Eye (tissue), 1 donor: ENCODE measurements around the gene RMDN3.

Source experiments
- DNase-seq: peaks from one replicate; pipeline ENCODE4 v3.0.0-alpha.2; 2015

Gene RMDN3

DNA sequence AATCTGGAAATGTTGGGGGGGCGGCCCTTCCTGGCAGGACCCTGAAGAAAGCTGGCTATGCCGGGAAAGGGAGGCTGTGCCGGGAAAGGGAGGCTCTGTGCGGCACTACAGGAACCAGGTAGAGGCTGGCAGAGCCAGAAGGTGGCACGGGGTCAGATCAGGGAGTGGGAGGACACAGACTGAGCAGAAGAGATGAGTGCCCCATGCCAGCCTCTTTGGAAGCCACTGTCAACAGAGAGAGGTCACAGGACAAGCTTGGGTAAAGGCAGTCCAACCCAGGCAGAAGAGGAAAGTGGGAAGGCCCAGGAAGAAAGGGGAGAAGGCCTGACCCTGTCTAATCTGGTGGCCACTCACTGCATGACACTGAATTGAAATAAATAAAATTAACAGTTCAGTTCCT, 16.2 kb upstream of the RMDN3 start:
- no peak for DNase-seq

DNA sequence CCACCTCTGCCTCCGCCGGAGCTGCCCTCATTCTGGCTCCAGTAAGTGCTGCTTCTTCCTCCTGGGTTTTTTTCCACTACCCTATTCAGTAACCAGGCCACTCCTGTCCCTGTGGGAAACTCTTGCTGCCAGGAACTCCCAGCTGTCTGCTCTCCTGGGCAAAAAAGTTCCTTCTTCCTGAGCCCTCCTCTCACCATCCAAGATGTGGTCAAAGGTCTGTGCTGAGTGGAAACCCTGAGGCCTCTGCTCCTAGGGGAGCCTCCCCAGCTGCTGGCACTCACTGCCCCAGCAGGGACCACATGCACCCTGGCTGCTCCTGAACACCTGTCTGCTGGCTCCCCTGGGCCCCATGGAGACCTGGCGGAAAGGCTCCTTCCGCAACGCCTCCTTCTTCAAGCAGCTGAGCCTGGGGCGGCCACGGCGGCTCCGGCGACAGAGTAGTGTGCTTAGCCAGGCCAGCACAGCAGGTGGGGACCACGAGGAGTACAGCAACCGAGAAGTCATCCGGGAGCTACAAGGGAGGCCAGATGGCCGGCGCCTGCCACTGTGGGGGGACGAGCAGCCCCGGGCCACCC, 15.2 kb upstream of the RMDN3 start:
- peak; percentile 55 for DNase-seq

DNA sequence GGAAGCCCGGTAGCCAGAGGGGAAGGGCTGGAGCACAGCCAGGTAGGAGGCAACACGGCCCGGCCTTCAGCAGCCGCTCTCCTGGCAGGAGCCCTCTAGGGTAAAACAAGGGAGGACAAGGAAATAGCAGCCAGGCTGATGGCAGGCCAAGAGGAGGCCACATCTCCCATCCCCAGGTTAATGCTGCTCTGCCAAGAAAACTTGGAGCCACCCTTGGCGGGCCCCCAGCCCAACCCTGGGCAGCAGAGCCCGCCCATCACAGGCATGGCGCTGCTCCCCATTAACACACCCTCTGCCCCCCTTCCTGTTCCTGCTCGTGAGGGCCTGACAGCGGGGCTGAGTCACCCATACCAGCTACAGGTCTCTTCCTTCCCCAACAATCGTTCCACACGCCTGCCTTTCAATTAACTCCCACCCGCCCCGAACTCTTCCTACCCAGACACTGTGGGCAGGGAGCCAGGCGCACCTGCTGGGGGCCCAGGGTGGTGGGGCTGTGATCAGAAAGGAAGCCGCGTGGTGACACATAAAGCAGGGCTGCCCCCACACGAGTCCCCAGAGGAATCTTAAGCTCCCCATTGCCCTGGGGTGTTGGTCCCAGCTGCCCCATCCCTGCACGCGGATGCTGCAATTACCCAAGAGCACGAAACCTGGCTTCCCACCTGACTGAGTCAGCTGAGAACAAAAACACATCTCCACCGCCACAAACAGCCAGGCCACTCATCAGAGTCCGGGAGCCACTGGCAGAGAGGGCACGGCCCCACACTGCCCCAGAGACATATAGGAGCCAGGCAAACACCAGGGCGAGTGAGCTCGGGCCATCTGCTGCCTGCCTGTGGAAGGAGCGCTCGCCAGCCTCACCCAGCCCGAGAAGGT, 14.5 kb upstream of the RMDN3 start, which contains the start of gene C15orf62:
TSS of gene C15orf62 (plus strand) at position 707 of the 873 bp plus-strand sequence. CDS start 516 bp downstream, outside the sequence.
- DNase-seq: peak; percentile 60

DNA sequence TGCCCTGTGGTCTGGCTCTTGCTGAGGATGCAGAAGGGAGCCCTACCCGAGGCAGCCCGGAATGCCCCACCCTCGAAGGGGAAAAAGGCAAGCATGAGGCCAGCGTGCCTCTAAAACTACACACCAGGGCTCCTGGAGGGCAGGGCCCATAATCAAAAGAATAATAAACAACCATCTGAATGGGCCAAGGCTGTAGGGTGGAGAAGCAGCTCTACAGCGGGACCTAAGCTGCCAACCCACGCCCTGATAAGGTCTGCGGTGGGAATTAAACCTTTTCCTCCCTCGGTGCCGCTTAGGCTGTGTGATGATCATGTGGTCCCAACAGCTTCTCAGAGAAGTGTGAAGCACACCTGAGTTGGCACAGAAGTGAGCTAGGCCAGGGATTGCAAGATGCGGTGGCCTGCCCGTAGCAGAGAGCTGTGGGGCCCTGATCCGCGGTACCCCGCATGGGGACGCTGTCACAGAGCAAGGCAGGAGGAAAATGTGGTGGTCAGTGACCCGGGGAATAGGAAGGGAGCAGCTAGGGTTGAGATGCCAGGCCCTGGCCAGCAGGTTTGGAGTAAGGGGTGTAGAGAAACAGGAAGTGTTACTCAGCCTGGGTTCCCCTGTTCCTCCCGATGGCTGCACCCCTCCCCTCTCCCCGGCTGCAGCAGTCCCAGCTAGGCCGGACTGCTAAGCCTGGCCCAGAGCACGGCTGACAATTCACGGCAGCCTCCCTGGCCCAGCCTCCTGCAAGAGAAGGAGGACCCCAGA, 13.6 kb upstream of the RMDN3 start:
- no peak for DNase-seq

DNA sequence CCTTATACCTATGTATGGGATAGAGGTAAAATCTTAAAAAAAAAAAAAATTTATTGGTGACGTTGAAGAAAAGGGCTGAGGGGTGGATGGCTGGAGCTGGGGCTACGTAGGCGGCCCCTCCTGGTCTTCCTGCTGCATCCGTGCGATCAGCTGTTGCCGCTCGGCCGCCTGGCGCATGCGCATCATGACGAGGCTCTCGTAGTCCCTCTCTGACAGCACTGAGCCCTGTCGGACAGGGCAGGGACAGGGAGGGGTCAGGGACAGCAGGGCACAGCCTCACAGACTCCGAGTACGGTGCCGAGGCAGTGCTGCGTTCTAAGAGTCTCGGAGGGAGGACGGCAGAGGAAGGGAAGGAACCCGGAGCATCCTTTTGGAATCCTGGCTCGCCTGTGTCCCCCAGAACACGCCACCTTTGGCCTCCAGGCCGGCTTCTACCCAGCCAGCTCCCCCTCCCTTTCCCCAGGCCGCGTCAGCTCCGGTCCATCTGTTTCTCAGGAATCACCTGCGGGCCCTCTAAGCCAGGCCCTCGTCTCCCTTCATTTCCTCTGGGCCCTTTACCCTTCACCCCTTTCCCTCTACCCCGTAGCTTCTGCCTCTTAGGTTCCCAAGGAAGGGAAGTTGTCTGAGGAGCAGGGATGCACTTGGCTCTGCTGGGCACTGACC, 12.9 kb upstream of the RMDN3 start:
- DNase-seq: no peak

DNA sequence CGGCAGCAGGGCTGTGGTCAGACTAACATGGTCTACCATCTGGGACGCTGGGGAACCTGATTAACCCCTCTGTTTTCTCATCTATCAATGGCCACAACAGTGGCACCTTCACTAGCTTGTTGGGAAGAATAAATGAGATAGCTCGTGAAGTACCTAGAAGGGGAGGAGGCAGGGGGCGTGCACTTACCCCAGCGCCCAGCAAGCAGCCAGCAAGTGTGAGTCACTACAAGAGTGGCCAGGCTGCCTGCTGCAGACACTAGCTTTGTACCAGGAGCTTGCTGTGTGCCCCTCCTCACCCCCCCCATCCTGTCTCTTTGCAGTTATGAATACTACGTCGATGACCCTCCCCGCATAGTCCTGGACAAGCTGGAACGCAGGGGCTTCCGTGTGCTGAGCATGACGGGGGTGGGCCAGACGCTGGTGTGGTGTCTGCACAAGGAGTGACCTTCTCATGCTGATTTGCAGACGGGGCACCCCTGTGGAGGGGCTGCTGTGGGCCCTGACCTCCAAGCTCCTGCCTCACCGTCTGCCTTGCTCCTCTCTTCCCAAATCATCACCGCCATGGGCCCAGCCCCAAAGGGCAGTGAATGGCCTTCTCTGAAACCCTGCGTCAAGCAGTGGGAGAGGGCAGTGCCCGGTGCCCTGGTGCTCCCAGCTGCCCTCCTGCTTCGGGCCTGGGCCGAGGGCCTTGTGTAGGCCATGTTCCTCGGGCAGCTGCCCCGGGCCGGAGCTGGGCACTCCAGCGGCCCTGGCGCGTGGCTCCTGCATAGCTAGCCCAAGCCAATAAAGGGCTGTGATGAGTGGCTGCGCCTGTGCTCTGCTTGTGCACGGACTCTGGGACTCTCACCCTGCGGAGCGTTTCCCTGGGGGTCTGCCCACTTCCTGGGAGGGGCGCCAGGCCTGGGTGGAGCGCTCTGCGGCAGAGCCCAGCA, 12.1 kb upstream of the RMDN3 start:
- DNase-seq: peak; percentile 36

DNA sequence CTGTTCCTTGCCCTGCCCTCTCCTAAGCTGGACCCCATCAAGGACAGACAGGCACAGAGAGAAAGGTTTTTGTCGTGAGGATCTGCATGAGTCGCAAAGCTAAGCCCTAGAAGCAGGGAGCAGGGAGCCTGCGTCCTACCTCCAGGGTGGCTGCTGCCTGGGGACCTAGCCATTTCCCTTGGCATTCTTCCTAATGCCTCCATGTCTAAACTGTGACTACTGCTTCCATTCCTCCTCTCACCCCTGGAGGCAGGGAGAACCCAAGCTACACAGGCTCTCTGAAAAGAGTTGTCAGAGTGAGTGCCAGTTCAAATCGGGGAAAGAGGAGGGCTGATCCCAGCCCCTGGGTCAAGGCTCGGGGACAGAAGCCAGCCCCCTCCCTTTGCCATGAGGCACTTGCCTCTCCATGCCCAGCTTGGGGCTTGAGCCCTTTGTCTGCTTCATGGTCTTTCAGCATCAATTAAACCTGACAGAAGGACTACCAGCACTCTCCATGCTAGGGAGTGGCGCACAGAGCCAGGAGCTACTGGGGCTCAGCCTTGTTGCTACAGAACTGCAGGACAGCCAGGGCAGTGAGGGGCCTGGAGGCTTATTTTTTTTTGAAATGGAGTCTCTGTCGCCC, 11.3 kb upstream of the RMDN3 start:
- peak; percentile 75 for DNase-seq

DNA sequence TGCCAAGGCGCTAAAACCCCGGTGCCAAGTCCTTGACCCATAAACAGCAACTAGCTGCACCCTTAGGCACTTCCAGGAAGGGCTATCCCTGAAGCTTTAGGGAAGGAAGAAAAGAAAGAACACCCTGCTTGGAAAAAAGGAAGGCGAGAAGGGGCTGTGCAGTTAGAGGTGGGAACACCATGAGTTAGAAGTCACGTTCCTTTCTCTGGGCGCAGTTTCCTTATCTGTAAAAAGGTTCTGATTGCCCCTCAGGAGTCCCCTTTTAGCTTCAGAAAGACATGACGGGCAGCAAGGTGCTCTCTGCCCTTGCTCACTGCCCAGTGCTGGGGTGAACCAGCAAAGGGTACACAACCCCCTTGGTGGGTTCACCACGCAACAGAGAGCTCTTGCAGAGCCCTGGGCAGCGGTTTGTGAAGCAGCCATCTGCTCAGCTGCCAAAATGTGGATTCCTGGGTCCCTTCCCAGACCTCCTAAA, 9.6 kb upstream of the RMDN3 start:
- peak; percentile 63 for DNase-seq

DNA sequence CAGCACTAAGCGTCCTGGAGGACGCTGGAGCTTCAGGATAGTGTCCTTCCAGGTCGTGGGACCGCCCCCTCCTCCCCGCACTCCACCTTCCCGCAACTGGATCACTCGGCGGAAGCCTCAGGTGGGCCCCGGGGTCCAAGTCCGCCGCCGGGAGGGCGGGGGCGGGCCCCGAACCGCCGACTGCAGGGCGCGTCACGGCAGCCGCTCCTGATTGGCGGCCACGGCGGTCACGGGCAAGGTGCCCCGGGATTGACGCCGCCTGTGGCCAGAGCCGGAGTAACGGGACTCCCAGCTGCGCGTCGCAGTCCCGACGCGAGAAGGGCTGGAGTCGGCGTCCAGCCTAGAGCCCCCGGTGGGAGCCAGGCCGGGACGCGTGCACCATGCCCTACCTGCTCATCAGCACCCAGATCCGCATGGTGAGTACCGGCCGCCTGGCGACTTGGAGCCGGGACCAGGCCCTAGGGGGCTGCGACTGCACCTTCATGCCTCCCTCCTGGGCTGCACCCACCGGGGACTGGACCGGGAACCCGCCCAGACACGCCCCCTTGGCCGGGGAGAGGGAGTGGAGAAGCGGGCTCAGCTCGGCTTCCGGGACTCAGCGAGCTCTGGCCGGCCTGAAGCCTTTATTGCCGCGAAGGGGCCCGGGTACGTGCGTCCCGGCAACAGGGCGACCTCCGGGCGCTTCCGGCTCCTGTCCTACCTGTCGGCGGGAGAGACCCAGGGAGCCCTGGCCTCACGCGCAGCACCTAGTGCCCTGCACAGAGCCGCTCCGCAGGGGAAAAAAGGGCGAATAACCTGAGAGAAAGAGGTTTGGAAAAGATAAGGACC, 9.0 kb upstream of the RMDN3 start, which contains the start of gene GCHFR:
TSS of gene GCHFR (plus strand) at position 268 of the 828 bp plus-strand sequence. CDS start at position 381, 113 bp downstream.
- DNase-seq: peak; percentile 85

DNA sequence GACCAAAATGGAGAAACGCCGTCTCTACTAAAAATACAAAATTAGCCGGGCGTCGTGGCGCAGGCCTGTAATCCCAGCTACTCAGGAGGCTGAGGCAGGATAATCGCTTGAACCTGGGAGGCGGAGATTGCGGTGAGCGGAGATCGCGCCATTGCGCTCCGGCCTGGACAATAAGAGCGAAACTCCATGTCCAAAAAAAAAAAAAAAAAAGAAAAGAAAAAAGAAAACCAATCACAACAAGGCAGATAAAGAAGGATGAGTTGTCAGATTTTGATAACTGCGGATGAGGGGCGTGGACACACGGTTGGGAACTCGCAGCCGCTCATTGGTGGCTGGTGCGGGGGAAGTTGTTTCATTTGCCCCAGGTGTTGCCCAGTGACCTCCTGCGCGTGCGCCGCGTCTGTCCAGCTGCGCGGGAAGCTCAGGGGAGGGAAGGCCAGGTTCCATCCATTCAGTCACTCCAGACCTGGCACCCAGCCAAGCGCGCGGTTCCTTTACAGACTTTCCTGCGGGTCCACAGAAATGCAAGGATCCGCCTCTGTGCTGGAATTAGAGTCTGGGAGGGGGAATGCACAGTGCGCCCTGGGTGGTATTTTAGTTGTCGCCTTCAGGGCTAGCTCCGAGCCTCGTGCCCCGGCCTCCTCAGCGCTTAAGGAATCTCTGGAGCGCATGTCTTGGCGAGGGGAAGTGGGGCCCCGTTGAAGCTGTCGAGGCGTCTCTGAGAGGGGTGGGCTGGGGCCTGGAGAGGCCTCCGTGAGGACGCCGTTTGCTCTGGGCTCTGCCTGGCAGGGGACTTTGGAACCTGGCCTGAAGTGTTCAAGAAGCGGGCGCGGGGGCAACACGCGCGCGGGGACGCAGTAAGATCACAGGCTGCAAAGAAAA, 8.1 kb upstream of the RMDN3 start:
- peak; percentile 88 for DNase-seq

DNA sequence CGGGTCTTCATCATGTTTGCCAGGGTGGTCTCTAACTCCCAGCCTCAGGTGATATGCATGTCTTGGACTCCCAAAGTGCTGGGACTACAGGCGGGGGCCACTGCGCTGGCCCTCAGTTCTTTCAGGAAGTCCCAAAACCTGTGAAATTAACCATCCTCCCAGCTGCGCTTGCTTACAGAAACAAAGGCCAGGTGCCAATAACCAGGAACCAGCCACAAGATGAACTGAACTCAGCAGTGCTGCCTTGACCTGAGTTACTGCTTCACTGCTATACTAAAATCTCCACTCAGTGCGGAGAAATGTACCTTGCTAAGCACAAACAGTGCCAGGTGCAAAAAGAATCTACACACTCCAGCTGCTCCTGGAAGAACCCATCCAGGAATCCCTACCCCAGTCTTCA, 4.9 kb upstream of the RMDN3 start:
- no peak for DNase-seq

DNA sequence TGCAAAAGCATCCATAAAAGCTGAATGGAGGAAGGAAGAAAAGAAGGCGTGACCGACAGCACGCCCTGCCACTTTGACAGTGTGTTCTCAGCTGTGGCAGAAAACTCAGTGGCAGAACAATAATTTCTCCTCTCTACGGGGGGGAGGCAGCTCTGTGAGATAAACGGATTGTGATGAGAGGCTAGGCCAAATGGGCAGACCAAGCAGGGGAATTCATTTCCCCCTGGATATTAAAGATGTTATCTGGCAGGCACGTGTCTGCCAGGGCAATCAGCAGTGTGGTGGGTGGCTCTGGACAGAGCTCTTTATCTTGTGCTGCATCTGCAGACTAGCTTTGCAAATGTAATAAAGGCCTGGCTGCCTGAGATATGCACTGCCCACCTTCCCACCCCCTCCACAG, 1.9 kb upstream of the RMDN3 start:
- DNase-seq: peak; percentile 24

DNA sequence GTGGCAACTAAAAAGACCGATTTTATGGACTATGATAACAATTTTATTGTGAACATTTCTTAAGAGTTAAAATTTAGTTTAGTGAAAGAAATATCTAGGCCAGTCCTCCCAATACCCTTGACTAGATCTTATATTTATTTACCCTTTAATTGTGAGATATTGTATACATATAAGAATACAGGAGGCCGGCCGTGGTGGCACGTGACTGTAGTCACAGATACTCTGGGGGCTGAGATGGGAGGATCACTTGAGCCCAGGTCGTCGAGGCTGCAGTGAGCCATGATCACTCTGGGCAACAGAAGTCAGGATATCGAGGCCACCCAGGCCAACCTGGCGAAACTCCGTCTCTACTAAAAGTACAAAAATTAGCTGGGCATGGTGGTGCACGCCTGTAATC, 756 bp upstream of the RMDN3 start:
- no peak for DNase-seq

DNA sequence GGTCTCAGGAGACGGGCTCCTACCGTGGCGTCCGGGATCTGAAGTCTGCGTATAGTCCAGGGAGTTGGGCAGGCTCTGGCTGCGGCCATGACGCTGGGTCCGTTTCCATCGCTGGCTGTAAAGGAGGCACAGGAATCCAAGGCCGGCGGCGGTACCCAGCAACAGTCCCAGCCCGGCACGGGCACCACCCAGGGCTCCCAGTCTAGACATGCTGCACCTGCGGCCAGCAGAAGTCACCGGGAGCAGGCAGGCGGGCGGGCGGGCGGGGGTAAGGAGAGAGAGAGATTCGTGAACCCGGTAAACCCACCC, 526 bp downstream of the RMDN3 start:
- no peak for DNase-seq

DNA sequence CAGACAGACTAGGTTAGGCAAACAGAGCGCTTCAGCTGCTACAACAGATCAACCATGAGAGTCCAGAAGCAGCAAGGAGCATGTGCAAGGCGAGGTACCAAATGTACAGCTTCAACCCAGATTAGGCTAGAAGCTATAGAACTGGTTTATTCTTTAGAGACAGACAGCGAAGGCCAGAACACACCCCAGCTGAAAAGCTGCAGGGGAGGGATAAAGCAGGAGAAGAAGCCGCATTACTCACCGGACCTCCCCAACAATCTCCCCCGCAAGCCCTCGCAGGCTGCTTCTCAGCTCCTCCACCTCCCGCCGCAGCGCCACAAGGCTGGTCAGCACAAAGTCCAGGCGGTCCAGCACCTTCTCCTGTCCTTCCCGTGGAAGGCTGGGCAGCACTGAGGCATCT, 3.3 kb downstream of the RMDN3 start:
- DNase-seq: no peak

DNA sequence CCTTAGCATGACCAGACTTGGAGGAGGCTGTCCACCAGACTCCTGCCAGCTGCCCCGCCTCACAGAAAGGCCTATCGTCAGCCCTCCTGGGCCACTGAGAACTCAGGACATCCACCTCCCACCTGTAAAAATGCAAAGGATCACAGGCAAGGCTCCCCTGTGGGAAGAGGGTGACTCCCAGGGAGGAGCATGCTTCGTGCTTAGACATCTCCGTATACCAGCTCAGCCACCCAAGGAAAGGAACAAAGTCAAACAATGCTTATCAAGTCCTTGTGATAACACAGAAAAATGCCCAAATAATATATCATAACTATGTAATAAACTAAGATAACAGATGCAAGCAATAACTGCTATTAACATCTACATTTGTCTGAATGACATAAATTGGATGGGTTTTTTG, 4.2 kb downstream of the RMDN3 start:
- DNase-seq: no peak

DNA sequence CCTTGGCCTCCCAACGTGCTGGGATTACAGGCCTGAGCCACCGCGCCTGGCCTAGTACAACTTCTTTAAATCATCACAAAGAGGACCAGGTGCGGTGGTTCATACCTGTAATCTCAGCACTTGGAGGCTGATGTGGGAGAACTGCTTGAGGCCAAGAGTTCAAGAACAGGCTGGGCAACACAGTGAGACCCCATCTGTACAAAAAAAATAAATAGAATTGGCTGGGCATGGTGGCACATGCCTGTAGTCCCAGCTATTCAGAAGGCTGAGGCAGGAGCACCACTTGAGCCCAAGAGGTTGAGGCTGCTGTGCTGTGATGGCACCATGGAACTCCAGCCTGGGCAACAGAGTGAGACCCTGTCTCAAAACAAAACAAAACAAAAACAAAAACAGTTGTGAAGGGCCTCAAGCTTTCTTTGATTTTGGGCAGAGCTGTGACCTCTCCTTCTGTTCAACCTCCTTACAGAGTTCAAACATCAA, 5.9 kb downstream of the RMDN3 start:
- no peak for DNase-seq

DNA sequence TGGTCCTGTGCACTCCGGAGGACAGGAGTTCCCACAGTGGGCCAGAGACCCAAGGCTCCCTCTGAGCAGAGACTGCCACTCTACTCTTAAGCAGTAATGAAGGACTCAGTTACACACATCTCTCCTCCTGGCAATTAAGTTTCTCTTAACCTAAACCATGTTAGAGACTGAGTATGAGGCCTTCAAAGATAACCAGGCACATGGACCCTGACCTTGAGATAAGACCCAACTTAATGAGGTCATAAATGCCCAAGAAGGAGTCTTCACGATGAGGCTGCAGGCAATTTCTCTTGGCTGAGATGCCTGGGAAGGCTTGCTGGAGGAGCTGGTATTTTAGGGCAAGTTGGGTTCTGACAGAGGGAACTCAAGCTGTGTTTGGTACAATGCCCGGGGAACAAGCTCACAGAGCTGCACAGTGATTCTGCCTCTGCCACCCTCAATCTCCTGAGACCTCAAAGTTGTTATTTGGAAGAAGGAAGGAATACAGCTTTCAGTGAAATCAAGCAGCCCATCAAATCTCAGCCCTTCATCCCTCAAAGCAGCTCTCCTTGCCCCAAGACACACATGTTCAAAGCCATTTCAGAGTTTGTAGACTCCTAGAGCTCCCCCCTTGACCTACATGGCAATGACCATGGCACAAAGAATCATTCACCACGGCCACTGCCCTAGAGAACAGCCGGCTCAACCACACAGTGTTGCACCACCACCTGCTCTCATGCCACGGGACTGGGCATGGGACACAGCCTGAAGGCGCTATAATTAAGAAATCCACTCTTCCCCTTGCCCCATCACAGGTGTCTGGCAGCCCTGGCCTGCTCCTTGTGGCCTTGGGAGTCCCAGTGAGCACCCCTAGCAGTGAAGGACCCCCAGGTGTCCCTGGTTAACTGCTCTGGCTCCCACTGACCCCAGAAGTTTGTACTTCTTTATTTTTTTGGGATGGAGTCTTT, 7.1 kb downstream of the RMDN3 start:
- DNase-seq: no peak
